Measurements from ENCODE around the gene CD80.
"Not testable (repeated sequence)": the region's sequence is repeated elsewhere in the genome, so short reads cannot be mapped to it uniquely, and the experiment has no call there.

CD80 gene

DNA sequence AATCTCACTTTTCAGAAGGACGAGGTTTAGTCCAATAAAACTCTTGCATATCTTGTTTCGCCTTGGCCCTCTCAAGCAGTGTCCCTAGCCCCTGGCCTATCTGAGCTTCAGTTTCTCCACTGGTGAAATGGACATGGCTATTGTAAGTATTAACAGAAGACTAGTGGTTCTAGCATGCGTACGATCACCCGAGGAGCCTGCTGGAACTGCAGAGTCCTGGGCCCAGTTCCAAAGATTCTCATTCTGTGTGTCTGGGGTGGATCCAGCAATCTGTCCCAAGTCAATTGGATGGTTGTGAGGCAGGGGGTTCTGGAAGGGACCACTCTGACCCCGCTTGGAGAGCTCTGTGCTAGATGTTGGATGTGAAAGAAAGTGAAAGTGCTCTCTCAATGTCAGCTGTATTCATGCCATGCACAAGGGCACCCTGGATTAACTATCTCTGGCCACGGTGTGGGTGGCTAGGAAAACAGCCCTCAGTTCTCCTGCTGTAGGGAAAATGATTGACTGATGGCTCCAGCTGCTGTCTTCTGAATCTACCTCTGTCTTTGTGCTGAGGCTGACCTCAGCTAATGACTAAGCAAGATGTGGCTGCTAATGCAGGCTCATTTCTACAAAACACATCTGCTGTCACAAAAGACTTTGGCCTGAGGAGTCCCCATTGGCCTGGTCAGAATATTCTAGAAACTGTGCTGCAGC, 36.4 kb upstream of the CD80 start:
- Histone ChIP-seq H3K27me3 (replicated peaks; ENCODE audit: control insufficient read depth, insufficient read depth, low read length) (no peaks in the 10 kb centered on the region), H3K4me3 (replicated peaks; ENCODE audit: low read depth, low read length) (no peak overlapping the region), H3K36me3 (ENCODE audit: control insufficient read depth, insufficient read depth, low read length) (no peaks in the 10 kb centered on the region)
- no peak for DNase-seq (ENCODE audit: extremely low read depth, insufficient read length)
- TF ChIP-seq, protein P1, sequence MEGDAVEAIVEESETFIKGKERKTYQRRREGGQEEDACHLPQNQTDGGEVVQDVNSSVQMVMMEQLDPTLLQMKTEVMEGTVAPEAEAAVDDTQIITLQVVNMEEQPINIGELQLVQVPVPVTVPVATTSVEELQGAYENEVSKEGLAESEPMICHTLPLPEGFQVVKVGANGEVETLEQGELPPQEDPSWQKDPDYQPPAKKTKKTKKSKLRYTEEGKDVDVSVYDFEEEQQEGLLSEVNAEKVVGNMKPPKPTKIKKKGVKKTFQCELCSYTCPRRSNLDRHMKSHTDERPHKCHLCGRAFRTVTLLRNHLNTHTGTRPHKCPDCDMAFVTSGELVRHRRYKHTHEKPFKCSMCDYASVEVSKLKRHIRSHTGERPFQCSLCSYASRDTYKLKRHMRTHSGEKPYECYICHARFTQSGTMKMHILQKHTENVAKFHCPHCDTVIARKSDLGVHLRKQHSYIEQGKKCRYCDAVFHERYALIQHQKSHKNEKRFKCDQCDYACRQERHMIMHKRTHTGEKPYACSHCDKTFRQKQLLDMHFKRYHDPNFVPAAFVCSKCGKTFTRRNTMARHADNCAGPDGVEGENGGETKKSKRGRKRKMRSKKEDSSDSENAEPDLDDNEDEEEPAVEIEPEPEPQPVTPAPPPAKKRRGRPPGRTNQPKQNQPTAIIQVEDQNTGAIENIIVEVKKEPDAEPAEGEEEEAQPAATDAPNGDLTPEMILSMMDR (IDR thresholded peaks at IDR 0.05; ENCODE audit: insufficient read depth, low read length, poor library complexity, severe bottlenecking): no peak

DNA sequence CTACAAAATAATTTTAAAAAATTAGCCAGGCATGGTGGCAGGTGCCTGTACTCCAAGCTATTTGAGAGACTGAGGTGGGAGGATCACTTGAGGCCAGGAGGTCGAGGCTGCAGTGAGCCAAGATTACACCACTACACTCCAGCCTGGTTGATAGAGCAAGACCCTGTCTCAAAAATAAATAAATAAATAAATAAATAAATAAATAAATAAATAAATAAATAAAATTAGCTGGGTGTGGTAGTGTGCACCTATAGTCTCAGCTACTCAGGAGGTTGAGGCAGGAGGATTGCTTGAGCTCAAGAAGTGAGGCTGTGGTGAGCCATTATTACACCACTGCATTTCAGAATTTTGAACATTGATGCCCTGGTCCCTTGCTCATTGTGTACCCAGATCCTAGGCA, 35.5 kb upstream of the CD80 start:
- H3K27me3 ChIP-seq (replicated peaks; ENCODE audit: control insufficient read depth, insufficient read depth, low read length); H3K36me3 ChIP-seq (ENCODE audit: control insufficient read depth, insufficient read depth, low read length); H3K4me3 ChIP-seq (replicated peaks; ENCODE audit: low read depth, low read length); DNase-seq (ENCODE audit: extremely low read depth, insufficient read length): not testable (repeated sequence)

DNA sequence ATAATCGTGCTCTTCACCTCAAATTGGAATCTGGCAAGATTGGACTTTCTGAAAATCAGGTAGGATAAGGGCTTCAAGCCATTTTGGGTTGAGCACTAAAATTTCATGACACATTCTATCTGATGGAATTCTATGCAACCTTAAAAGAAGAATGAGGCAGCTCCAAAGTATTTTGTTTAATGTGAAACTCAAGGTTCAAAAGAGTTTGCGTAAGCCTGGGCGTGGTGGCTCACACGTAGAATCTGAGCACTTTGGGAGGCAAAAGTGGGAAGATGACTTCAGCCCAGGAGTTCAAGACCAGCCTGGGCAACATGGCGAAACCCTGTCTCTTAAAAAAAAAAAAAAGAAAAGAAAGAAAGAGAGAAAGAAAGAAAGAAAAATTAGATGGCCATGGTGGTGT, 34.7 kb upstream of the CD80 start:
- DNase-seq (ENCODE audit: extremely low read depth, insufficient read length): no peak
- H3K4me3 ChIP-seq (replicated peaks; ENCODE audit: low read depth, low read length): no peak overlapping the region
- no peaks in the 10 kb centered on the region for H3K27me3 ChIP-seq (replicated peaks; ENCODE audit: control insufficient read depth, insufficient read depth, low read length)
- peaks cover 2% of the 10 kb centered on the region for H3K36me3 ChIP-seq (ENCODE audit: control insufficient read depth, insufficient read depth, low read length)
- TF ChIP-seq, protein P1 (IDR thresholded peaks at IDR 0.05; ENCODE audit: insufficient read depth, low read length, poor library complexity, severe bottlenecking): no peak

DNA sequence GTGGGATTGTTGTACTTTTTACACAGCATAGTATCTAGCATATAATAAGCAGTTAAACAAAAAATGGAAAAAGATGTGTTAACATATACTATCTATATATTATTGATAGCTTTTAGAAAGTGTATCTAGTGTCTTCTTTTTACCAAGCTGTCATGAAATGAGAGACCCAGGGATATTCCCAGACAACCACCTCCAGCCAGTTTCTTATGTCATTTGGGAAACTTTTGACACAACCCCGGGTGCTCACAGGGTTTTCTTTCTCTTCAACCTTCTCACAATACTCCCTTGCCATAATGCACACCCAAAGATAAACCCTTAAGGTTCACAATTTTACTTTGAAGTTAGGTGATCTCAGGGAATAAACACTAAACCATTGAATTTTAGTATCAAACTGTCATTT, 33.4 kb upstream of the CD80 start:
- DNase-seq (ENCODE audit: extremely low read depth, insufficient read length): no peak
- no peak overlapping the region for H3K4me3 ChIP-seq (replicated peaks; ENCODE audit: low read depth, low read length)
- TF ChIP-seq, protein P1 (IDR thresholded peaks at IDR 0.05; ENCODE audit: insufficient read depth, low read length, poor library complexity, severe bottlenecking): no peak
- peaks cover 3% of the 10 kb centered on the region for H3K36me3 ChIP-seq (ENCODE audit: control insufficient read depth, insufficient read depth, low read length)
- H3K27me3 ChIP-seq (replicated peaks; ENCODE audit: control insufficient read depth, insufficient read depth, low read length): no peaks in the 10 kb centered on the region

DNA sequence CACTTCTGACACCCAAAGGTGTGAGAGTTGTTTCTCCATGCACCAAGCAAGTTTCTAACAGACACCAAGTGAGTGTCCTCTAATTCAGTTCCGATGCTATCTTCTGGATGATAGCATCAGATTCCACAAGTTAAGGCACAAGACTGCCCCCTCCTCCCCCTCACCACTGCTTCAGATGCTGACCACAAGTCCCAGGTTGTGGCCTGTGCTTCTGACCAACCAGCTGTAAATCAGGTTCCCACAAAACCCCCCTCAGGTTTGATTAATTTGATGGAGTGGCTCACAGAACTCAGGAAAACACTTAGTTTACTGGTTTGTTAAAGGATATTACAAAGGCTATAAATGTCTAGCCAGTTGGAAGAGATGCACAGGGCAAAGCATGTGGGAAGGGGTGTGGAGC, 31.3 kb upstream of the CD80 start:
- no peak for DNase-seq (ENCODE audit: extremely low read depth, insufficient read length)
- Histone ChIP-seq H3K27me3 (replicated peaks; ENCODE audit: control insufficient read depth, insufficient read depth, low read length) (no peaks in the 10 kb centered on the region), H3K4me3 (replicated peaks; ENCODE audit: low read depth, low read length) (no peak overlapping the region), H3K36me3 (ENCODE audit: control insufficient read depth, insufficient read depth, low read length) (peaks cover 11% of the 10 kb centered on the region)
- TF ChIP-seq, protein P1 (IDR thresholded peaks at IDR 0.05; ENCODE audit: insufficient read depth, low read length, poor library complexity, severe bottlenecking): no peak

DNA sequence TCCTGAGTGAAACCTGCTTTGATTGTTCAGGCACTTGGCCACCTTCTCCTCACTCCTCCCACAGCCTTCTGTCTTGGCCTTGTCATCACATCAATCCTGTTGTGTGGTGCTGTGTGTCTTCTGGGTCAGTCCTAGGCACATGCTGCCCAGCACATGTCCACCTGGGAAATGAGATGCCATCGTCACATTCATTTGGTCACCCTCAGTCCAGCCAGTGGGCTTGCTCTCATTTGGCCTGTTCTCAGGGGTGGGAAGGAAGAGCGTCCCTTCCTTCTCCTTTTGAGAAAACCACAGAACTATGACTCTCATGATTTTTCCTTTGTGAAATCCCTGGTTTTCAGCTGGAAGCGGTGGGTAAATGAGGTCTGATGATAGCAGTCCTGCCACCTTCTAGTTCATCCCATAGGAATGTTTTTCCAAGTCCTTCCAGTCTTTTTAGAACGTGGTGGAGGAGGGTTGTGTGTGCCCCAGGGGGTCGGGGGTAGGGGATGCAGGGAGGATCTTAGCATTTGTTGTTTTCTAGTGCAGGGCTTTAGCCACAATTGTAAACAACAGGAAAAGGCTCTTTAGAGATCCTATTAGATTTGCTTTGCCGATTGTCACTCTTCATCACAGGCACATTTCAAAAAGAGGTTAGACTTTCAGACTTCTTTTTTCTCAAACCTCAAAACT, 29.8 kb upstream of the CD80 start:
- Histone ChIP-seq H3K27me3 (replicated peaks; ENCODE audit: control insufficient read depth, insufficient read depth, low read length) (no peaks in the 10 kb centered on the region), H3K36me3 (ENCODE audit: control insufficient read depth, insufficient read depth, low read length) (peaks cover 11% of the 10 kb centered on the region), H3K4me3 (replicated peaks; ENCODE audit: low read depth, low read length) (no peak overlapping the region)
- TF ChIP-seq, protein P1 (IDR thresholded peaks at IDR 0.05; ENCODE audit: insufficient read depth, low read length, poor library complexity, severe bottlenecking): no peak
- DNase-seq (ENCODE audit: extremely low read depth, insufficient read length): no peak
